Measurements from ENCODE around the gene CBLB.

GRCh38 chr3:105707009-105707408, 161.8 kb downstream of the CBLB start:
- TF ChIP-seq POLR2AphosphoS5 (IDR thresholded peaks at IDR 0.05; ENCODE audit: low read depth, low read length): no peak
- TF ChIP-seq REST (IDR thresholded peaks at IDR 0.05; ENCODE audit: insufficient read depth in 1 of 2, low read depth in 2 of 2, low read length in 1 of 2): no peak
- no peak for TF ChIP-seq CTCF (IDR thresholded peaks at IDR 0.05)
- no peak for TF ChIP-seq TCF7L2 (IDR thresholded peaks at IDR 0.05; ENCODE audit: low read depth, low read length)
- TF ChIP-seq SIN3A (IDR thresholded peaks at IDR 0.05; ENCODE audit: borderline replicate concordance, insufficient read depth, low read depth, low read length): no peak
